ENCODE measurements around the gene TASOR. TPM values are rescaled to one million over a fixed set of nuclear protein-coding genes. Genes with fewer than 3 reads are reported as not detected.
A peak's percentile ranks its signal among the peaks of the same experiment; 100 is the strongest.
"Not testable (repeated sequence)": the region's sequence is repeated elsewhere in the genome, so short reads cannot be mapped to it uniquely, and the experiment has no call there.

Gene TASOR
- total and polyA plus RNA-seq, 12 donors: 18.9 to 81.8 (median 46.3) TPM

GRCh38 chr3:56711344-56711743, 28.3 kb upstream of the TASOR start:
- H3K27ac ChIP-seq: no peak overlapping the region
- intact Hi-C loops (cut with DNase I): no loop called here
- H3K27me3 ChIP-seq: no peaks in the 10 kb centered on the region
- H3K4me1 ChIP-seq (replicated peaks in 1 of 2): no peaks in the 10 kb centered on the region
- H3K4me3 ChIP-seq: no peak overlapping the region
- DNase-seq: no peak
- no peak for TF ChIP-seq POLR2A (IDR thresholded peaks at IDR 0.05)
- no peak for TF ChIP-seq CTCF (IDR thresholded peaks at IDR 0.05)
- H3K9me3 ChIP-seq (replicated peaks in 1 of 3): no peaks in the 10 kb centered on the region
- WGBS, 4 donors: 86 to 100% (median 97%) methylated on average over 1 to 2 of the region's 2 CpGs
- no peaks in the 10 kb centered on the region for H3K36me3 ChIP-seq (replicated peaks in 1 of 2)

- H3K27me3 ChIP-seq; H3K36me3 ChIP-seq (replicated peaks in 1 of 2); H3K4me1 ChIP-seq (replicated peaks in 1 of 2); H3K4me3 ChIP-seq; intact Hi-C loops (cut with DNase I); H3K9me3 ChIP-seq (replicated peaks in 1 of 3); H3K27ac ChIP-seq: not testable (repeated sequence)
- peak in 1 of 7 donors; percentile 28 for DNase-seq
- 81 to 93% (median 89%) methylated on average over 6 of the region's 6 CpGs for WGBS, 4 donors
Measured at GRCh38 chr3:56707412-56707811, 24.3 kb upstream of the TASOR start.

- H3K4me1 ChIP-seq (replicated peaks in 1 of 2): peaks cover 0 to 4% of the 10 kb centered on the region in 2 donors
- H3K27me3 ChIP-seq: no peaks in the 10 kb centered on the region
- no peaks in the 10 kb centered on the region for H3K9me3 ChIP-seq (replicated peaks in 1 of 3)
- intact Hi-C loops (cut with DNase I): no loop called here
- no peak for DNase-seq
- no peak overlapping the region for H3K4me3 ChIP-seq
- no peak overlapping the region for H3K27ac ChIP-seq
- TF ChIP-seq CTCF (IDR thresholded peaks at IDR 0.05) (no peak), POLR2A (IDR thresholded peaks at IDR 0.05) (no peak)
- no peaks in the 10 kb centered on the region for H3K36me3 ChIP-seq (replicated peaks in 1 of 2)
Measured at GRCh38 chr3:56706629-56707028, 23.6 kb upstream of the TASOR start.

- WGBS, 4 donors: 88 to 96% (median 92%) methylated on average over 3 of the region's 3 CpGs
- peaks cover 0 to 4% of the 10 kb centered on the region in 2 donors for H3K4me1 ChIP-seq (replicated peaks in 1 of 2)
- H3K27ac ChIP-seq: no peak overlapping the region
- H3K4me3 ChIP-seq: no peak overlapping the region
- H3K27me3 ChIP-seq: no peaks in the 10 kb centered on the region
- TF ChIP-seq POLR2A (IDR thresholded peaks at IDR 0.05): no peak
- no peak for TF ChIP-seq CTCF (IDR thresholded peaks at IDR 0.05)
- no peaks in the 10 kb centered on the region for H3K9me3 ChIP-seq (replicated peaks in 1 of 3)
- no peak for DNase-seq
- no peaks in the 10 kb centered on the region for H3K36me3 ChIP-seq (replicated peaks in 1 of 2)
- intact Hi-C loops (cut with DNase I): loop anchor here (5.0 kb wide), 2 partner anchors 98 to 283 kb away; partner anchors contain the start of gene ARHGEF3 (in 2 of the 2)
Measured at GRCh38 chr3:56704706-56705105, 21.6 kb upstream of the TASOR start.
